ENCODE results near the gene NDUFV2.

NDUFV2 gene

GRCh38 chr18:9117980-9118841 is 15.7 kb downstream of the NDUFV2 start:
- no peak for DNase-seq (ENCODE audit: low read depth in 2 of 2)

- DNase-seq (ENCODE audit: low read depth in 2 of 2), result no peak
Measured at GRCh38 chr18:9120796-9121195, 18.3 kb downstream of the NDUFV2 start.

- no peak for DNase-seq (ENCODE audit: low read depth in 2 of 2)
Measured at GRCh38 chr18:9123520-9123919, 21.0 kb downstream of the NDUFV2 start.

GRCh38 chr18:9124824-9125223 is 22.3 kb downstream of the NDUFV2 start:
- no peak for DNase-seq (ENCODE audit: low read depth in 2 of 2)

GRCh38 chr18:9126337-9126736 is 23.8 kb downstream of the NDUFV2 start:
- no peak for DNase-seq (ENCODE audit: low read depth in 2 of 2)

- no peak for DNase-seq (ENCODE audit: low read depth in 2 of 2)
Measured at GRCh38 chr18:9130195-9130594, 27.7 kb downstream of the NDUFV2 start.

GRCh38 chr18:9130806-9131205 is 28.3 kb downstream of the NDUFV2 start:
- no peak for DNase-seq (ENCODE audit: low read depth in 2 of 2)

GRCh38 chr18:9132628-9133027 is 30.1 kb downstream of the NDUFV2 start:
- DNase-seq (ENCODE audit: low read depth in 2 of 2), result no peak

- no peak for DNase-seq (ENCODE audit: low read depth in 2 of 2)
Measured at GRCh38 chr18:9133225-9133624, 30.7 kb downstream of the NDUFV2 start.

- no peak for DNase-seq (ENCODE audit: low read depth in 2 of 2)
Measured at GRCh38 chr18:9135081-9135911, 32.8 kb downstream of the NDUFV2 start.

GRCh38 chr18:9135912-9136314 is 33.4 kb downstream of the NDUFV2 start:
- no peak for DNase-seq (ENCODE audit: low read depth in 2 of 2)

- DNase-seq (ENCODE audit: low read depth in 2 of 2), result peak; percentile 95 to 96
Measured at GRCh38 chr18:9136315-9137155, 34.0 kb downstream of the NDUFV2 start, which contains the start of gene ANKRD12. Gene ANKRD12 (plus strand): TSS chr18:9136781. CDS start chr18:9182433, 45,652 bp downstream.

GRCh38 chr18:9137168-9138066 is 34.9 kb downstream of the NDUFV2 start:
- no peak for DNase-seq (ENCODE audit: low read depth in 2 of 2)

GRCh38 chr18:9139400-9140039 is 37.0 kb downstream of the NDUFV2 start:
- DNase-seq (ENCODE audit: low read depth in 2 of 2), result no peak

- DNase-seq (ENCODE audit: low read depth in 2 of 2), result no peak
Measured at GRCh38 chr18:9140381-9140780, 37.9 kb downstream of the NDUFV2 start.

GRCh38 chr18:9140984-9141383 is 38.5 kb downstream of the NDUFV2 start:
- no peak for DNase-seq (ENCODE audit: low read depth in 2 of 2)

- no peak for DNase-seq (ENCODE audit: low read depth in 2 of 2)
Measured at GRCh38 chr18:9146224-9146623, 43.7 kb downstream of the NDUFV2 start.

- DNase-seq (ENCODE audit: low read depth in 2 of 2), result no peak
Measured at GRCh38 chr18:9147440-9148202, 45.1 kb downstream of the NDUFV2 start.

- no peak for DNase-seq (ENCODE audit: low read depth in 2 of 2)
Measured at GRCh38 chr18:9148203-9148552, 45.7 kb downstream of the NDUFV2 start.

GRCh38 chr18:9150121-9150520 is 47.6 kb downstream of the NDUFV2 start:
- no peak for DNase-seq (ENCODE audit: low read depth in 2 of 2)

All from stimulated activated CD4-positive, alpha-beta T cell treated with anti-CD3 and anti-CD28 coated beads, Interleukin-1b, Interleukin-23, amount 100 ng/mL, for 1 hour (primary cell).